AML-193 (cell line): ENCODE data around the gene ZRANB3.
"Not testable (repeated sequence)": the region's sequence is repeated elsewhere in the genome, so short reads cannot be mapped to it uniquely, and the experiment has no call there.

ENCODE experiments used
- DNase-seq, 2 experiments: peaks; one replicate each; lab custom pipeline; 2025; lab: John Stamatoyannopoulos, UW

ZRANB3 gene

GRCh38 chr2:135327146-135327545 is 203.9 kb downstream of the ZRANB3 start:
- DNase-seq, result no peak

GRCh38 chr2:135320465-135321355 is 210.3 kb downstream of the ZRANB3 start:
- DNase-seq, result no peak

GRCh38 chr2:135318808-135319207 is 212.2 kb downstream of the ZRANB3 start:
- no peak for DNase-seq

- no peak for DNase-seq
Observed at GRCh38 chr2:135317375-135317774, 213.6 kb downstream of the ZRANB3 start.

GRCh38 chr2:135311962-135312361 is 219.1 kb downstream of the ZRANB3 start:
- no peak for DNase-seq

- no peak for DNase-seq
Observed at GRCh38 chr2:135311268-135311667, 219.8 kb downstream of the ZRANB3 start.

- DNase-seq, result no peak
Observed at GRCh38 chr2:135304694-135305093, 226.3 kb downstream of the ZRANB3 start.

GRCh38 chr2:135299658-135300244 is 231.3 kb downstream of the ZRANB3 start:
- peak; percentile 44 to 64 for DNase-seq

- DNase-seq, result no peak
Observed at GRCh38 chr2:135299165-135299564, 231.9 kb downstream of the ZRANB3 start.

GRCh38 chr2:135287121-135287520 is 243.9 kb downstream of the ZRANB3 start:
- DNase-seq, result not testable (repeated sequence)

- no peak for DNase-seq
Observed at GRCh38 chr2:135285391-135285790, 245.6 kb downstream of the ZRANB3 start.

GRCh38 chr2:135281379-135281778 is 249.6 kb downstream of the ZRANB3 start:
- no peak for DNase-seq

- DNase-seq, result no peak
Observed at GRCh38 chr2:135279209-135279608, 251.8 kb downstream of the ZRANB3 start.

- DNase-seq, result no peak
Observed at GRCh38 chr2:135276525-135276924, 254.5 kb downstream of the ZRANB3 start.

GRCh38 chr2:135271006-135271405 is 260.0 kb downstream of the ZRANB3 start:
- DNase-seq, result no peak

GRCh38 chr2:135265960-135266490 is 265.0 kb downstream of the ZRANB3 start:
- DNase-seq, result no peak

GRCh38 chr2:135259123-135259522 is 271.9 kb downstream of the ZRANB3 start:
- DNase-seq, result no peak

GRCh38 chr2:135258193-135258592 is 272.8 kb downstream of the ZRANB3 start:
- DNase-seq, result no peak

GRCh38 chr2:135257383-135258090 is 273.5 kb downstream of the ZRANB3 start:
- no peak for DNase-seq

- DNase-seq, result no peak
Observed at GRCh38 chr2:135256531-135257260, 274.3 kb downstream of the ZRANB3 start.

GRCh38 chr2:135255208-135255607 is 275.8 kb downstream of the ZRANB3 start:
- peak; percentile 15 to 37 for DNase-seq
